ENCODE results near the gene PRUNE1.

DNA sequence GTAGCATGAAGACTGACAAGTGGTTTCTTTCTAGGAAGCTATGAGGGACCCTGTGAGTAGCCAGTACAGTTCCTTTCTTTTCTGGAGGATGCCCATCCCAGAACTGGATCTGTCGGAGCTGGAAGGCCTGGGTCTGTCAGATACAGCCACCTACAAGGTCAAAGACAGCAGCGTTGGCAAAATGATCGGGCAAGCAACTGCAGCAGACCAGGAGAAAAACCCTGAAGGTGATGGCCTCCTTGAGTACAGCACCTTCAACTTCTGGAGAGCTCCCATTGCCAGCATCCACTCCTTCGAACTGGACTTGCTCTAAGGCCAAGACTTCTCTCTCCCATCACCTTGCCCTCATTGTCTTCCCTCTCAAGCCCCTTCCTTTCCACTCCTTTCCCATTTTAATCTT, 58.9 kb downstream of the PRUNE1 start:
- TF ChIP-seq, protein P1, sequence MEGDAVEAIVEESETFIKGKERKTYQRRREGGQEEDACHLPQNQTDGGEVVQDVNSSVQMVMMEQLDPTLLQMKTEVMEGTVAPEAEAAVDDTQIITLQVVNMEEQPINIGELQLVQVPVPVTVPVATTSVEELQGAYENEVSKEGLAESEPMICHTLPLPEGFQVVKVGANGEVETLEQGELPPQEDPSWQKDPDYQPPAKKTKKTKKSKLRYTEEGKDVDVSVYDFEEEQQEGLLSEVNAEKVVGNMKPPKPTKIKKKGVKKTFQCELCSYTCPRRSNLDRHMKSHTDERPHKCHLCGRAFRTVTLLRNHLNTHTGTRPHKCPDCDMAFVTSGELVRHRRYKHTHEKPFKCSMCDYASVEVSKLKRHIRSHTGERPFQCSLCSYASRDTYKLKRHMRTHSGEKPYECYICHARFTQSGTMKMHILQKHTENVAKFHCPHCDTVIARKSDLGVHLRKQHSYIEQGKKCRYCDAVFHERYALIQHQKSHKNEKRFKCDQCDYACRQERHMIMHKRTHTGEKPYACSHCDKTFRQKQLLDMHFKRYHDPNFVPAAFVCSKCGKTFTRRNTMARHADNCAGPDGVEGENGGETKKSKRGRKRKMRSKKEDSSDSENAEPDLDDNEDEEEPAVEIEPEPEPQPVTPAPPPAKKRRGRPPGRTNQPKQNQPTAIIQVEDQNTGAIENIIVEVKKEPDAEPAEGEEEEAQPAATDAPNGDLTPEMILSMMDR (IDR thresholded peaks at IDR 0.05): no peak
- TF ChIP-seq POLR2AphosphoS5 (IDR thresholded peaks at IDR 0.05): no peak
